GM19455 (cell line): ENCODE data around the gene PAPOLA.
"Not testable (repeated sequence)": the region's sequence is repeated elsewhere in the genome, so short reads cannot be mapped to it uniquely, and the experiment has no call there.

Experiments
- ATAC-seq: cut with Tn5 transposase; IDR thresholded peaks from one replicate; pipeline ENCODE4 v1.9.1; 2021; ENCODE audit not compliant: unreplicated experiment

PAPOLA gene

DNA sequence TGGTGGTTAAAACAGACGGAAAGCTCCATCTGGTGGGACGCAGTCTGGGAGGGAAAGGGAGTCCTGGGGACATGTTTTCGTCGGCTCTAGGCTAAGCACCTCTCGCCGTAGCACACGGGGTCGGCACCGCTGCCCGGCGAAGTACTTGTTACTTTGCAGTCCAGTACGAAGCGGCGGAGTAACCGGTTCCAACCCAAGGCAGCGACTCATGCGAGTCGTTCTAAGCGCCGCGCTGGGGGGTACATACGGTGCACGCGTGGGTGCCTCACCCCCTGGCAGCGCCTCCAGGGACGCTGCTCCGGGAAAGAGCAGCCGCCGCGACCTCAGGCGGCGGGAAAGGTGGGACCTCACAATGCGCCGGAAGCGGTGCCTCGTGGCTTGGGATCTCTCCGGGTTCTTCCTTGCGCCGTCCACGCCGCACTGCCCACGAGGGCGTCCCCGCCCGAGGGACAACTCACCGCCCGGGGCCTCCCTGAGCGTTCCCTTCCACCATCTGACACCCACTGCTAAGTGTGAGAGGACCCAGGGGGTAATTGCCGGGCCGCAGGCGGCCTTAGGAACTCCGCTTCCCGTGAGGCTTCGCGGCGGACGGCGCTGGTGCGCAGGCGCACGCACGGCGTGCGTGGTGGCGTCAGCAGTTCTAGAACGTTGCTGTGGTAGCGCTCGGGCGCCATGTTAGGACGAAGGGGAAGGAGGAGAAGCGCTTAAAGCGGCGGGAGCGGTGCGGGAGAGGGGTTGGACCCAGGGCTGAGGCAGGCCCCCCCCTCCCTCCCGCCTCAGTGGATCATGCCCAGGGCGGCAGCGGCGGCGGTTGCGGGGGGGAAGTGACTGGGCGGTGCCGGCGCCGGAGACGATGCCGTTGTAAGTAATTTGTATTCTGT lies at the start of gene PAPOLA:
PAPOLA (plus strand) TSS at position 643 of the 881 bp plus-strand sequence; CDS start at position 854, 211 bp downstream.
- ATAC-seq = peak; percentile 93

DNA sequence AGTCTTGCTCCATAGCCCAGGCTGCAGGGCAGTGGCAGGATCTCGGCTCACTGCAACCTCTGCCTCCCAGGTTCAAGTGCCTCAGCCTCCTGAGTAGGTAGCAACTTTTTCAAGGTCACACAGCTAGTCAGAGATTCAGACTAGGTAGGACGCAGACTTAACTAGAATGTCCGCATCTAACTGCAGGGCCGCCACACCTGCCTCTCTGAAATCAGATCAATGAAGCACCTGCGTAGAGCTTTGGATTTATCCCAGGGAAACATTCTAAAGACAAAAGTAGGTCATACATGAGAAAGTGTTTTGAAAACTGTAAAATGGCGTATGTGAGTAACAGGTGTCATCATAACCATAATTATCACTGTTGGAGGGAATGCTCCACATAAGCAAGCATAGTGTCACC lies 49.5 kb upstream of the PAPOLA start:
- ATAC-seq = no peak

DNA sequence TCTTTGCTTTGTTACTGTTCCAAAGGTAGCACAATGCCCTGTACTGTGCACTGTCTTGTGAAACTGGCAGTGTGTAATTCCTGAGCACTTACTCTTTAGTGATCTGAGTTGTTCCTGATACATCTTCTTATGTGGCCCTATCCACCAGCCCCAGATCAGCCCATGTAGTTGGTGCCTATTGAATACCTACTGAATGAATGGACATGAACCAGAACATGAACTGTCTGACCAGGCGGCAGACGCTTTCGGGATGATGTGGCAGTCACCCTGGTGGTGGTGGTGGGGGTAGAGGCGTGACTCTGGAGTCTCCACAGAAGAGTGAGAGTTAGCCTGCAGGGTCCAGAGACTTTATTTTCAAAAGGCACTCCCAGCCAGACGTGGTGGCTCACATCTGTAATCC lies 46.6 kb upstream of the PAPOLA start:
- ATAC-seq = no peak

DNA sequence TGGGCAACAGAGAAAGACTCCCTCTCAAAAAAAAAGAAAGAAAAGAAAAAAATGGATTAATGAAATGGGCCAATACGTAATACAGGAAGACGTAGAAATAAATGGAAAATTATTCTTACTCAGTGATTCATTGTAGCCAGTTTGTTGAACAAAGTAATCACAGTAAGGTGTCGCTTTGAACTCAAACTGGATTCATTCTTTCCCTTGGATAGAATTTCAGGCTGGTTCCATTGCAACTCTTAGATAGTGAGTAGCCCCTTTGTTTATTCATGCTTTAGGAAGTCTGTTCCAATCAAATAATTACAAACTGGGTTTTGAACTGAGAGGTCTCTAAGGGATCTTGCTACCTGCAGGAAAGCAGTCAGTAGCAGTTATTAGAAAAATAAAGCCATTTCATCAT lies 42.3 kb upstream of the PAPOLA start:
- ATAC-seq = no peak

DNA sequence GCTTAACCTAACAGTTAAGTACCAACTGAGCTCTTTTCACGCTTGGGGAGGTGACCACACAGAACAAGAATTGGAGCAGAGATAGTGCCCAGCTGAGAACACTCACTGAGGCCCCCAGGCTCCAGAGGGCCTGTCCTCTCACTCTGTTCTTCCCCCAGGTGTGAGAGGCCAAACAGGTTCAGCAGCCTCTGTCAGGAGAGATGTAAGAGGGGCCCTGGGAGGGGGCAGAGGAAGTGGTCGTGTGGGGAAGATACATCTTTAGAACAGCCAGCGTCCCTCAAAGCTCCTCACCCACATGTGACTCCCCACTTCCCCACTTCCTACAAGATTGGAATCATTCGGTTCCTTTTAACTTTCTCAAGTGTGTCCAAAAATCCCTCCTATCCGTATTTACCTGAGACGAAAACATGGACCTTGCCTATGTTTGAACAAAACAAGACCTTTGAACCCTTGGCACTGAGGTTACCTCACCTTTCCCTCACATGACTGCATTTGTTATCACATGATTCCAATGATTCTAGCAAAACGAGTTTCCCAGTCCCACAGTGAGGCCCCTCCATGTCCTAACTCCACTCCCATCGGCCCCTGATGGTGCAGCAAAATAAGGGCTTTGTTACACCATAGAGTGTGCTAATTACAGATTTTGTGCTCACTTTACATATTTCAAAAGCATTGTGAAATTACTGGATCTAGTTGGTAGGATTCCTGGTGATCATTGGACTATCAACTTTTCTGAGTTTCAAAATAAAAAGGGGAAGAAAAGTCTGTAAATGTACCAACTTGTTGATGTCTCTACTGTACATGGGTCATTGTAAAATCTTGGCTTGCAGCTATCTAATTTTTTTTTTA lies 40.0 kb upstream of the PAPOLA start:
- ATAC-seq = no peak

DNA sequence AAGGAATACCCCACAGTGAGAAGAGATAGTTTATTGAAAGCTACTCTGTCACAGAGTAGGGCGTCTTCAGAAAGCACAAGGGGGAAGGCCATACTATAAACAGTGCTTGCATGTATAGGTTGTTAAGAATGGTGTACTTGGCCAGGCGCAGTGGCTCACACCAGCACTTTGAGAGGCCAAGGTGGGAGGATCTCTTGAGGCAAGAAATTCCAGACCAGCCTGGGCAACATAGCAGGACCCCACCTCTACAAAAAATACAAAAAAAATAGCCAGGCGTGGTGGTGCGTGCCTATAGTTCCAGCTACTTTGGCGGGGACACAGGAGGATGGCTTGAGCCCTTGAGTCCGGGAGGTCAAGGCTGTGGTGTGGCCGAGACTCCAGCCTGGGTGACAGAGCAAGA lies 38.0 kb upstream of the PAPOLA start:
- no peak for ATAC-seq

DNA sequence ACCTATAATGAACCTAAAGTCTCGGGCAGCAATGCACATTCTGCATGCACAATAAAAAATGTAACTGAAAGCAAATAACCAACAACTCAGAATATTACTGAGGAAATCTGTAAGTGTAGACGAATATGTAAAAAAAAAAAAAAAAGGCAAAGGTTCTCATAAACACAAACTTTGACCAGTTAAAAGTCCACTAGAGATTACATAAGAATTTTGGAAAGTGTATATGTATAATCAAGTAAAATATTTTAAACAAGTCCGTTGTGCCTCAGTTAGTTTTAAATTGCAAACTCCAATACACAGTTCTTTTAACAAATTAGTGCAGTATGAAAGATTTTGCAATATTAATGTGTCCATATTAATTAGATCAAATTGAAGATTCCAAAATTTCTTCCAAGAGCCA lies 35.3 kb upstream of the PAPOLA start:
- ATAC-seq = no peak

DNA sequence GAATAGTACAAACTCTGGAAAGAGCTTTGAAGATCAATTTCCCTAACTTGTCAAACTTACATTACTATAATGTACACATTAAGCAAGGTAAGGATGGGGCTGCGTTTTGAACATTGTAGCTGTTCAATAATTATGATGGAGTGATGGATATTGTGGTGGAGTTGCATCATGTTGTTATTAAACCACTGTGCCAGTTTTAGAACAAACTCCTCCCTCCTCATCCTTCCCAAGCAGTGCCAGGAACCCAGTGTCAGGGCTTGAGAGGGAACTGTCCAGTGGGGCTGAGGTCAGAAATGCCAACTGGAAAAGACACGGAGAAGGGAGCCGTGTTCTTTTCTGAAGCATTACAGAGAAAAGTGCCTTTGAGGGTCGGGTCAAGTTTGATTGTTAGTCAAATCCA lies 31.9 kb upstream of the PAPOLA start:
- no peak for ATAC-seq

DNA sequence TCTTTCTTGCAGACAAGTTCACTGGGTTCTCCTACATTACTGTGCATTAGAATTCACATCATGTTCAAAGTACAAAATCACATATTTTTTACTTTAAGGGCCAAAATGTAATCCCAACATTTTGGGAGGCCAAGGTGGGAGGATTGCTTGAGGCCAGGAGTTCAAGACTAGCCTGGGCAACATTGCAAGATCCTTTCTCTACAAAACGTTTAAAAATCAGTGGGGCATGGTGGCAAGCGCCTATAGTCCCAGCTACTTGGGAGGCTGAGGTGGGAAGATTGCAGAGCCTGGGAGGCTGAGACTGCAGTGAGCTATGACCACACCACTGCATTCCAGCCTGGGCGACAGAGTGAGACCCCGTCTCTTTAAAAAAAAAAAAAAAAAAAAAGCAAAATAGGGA lies 31.2 kb upstream of the PAPOLA start:
- ATAC-seq = not testable (repeated sequence)

DNA sequence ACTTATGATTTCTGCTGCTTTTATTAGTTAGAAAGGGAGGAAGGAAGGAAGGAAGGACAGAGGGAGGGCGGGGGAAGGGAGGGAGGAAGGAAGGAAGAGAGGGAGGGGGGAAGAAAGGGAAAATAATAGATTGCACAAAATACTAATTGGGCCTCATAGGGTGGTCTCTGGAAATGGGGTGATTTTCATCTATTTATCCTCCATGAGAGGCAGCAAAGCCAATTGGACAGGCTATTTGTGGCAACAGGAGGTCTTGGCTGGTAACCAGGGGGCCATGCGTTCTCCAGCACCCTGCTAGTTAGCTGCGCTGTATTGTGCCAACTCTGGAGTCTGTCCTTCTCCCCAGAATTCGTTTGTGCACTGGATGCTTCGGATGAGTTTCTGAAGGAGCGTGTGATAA lies 24.1 kb upstream of the PAPOLA start:
- ATAC-seq = no peak

DNA sequence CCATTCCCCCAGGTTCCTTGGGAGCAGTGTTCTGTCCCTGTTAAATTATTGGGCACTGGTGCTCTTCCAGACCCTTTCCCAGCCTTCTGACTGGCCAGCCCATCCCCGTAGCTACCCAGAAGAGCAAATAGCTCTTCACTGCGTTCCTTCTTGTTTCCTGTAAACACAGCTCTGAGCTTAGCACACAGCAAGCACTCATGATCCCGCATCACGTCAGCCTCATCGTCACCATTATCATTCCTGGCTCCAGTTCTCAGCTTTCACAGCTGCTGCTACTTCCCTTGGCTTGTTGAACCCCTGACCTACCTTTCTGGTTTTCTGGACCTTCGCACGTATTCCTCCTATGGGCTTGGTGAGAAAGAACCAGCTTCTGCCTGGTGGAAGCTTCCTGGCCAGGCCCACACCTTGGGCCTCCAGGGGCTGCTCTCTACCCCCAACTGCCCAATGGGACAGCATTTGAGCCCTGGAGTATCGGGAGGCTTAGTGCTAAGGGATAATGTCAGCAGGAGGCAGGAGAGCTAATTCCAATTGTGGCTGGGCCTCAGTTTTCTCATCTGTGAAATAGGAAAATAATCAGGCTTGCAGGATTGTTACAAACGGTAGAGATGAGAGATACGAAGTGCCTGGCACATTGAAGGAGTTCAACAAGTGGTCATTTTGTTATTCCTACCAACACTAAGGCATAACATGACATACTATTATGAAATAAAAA lies 22.6 kb upstream of the PAPOLA start:
- no peak for ATAC-seq

DNA sequence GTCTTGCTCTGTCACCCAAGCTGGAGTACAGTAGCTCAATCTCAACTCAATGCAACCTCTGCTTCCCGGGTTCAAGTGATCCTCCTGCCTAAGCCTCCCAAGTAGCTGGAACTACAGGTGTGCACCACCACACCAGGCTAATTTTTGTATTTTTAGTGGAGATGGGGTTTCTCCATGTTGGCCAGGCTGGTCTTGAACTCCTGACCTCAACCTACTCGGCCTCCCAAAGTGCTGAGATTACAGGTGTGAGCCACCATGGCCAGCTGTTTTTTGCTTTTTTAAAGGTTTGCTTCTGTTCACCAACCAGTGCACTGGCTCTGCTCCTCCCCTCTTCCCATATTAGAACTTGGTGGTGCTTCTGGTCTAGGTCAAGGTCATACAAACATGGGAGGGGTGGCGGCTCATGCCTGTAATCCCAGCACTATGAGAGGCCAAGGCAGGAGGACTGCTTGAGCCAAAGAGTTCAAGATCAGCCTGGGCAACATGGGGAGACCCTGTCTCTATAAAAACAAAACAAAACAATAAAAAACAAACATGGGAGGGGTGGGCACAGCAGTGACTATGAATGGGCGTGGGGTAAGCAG lies 20.4 kb upstream of the PAPOLA start:
- ATAC-seq = no peak

DNA sequence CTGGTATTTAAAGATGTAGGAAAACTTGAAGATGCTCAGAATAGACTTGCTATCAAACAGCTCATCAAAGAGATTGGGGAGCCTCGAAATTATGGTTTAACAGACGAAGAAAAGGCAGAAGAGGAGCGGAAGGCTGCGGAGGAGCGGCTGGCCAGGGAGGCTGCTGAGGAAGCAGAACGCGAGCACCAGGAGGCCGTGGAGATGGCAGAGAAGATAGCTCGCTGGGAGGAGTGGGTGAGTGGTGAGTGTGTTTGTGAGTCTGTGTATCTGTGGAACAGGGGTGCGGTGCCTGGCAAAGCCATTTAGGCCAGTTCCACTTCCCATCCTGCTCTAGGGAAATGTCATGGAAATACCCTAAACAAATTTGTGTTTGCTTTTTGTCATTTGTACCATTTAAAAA lies 19.2 kb upstream of the PAPOLA start:
- no peak for ATAC-seq

DNA sequence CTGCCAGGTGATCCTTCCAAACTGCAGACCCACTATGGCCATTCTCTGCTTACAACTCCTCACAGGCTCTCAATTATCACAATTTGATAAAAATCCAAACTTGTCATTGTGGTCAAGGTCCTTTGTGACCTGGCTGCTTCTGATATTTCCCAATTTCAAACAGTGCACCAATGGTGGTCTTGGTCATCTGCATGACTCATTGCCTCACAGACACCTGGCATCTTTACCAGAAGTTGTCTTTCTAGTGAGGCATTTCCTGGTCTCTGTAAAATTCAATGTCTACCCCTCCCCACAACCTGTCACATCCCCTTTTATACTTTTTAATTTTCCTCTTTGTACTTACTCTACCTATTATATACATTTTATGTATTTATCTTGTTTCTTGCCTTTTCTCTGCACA lies 17.8 kb upstream of the PAPOLA start:
- ATAC-seq = no peak

DNA sequence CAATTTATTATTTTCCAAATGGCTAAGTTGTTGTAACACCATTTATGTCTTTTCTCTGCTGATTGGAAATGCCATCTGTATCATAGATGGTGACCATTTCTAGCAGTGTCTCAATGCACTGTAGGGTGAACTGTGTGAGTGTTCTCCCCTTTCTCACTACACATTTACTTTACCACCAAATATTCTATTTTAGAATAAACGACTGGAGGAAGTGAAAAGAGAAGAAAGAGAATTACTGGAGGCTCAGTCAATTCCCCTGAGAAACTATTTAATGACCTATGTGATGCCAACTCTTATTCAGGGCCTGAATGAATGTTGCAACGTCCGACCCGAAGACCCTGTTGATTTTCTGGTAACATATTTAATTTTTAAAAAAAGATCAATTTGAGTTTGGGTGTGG lies 15.5 kb upstream of the PAPOLA start:
- peak; percentile 66 for ATAC-seq

DNA sequence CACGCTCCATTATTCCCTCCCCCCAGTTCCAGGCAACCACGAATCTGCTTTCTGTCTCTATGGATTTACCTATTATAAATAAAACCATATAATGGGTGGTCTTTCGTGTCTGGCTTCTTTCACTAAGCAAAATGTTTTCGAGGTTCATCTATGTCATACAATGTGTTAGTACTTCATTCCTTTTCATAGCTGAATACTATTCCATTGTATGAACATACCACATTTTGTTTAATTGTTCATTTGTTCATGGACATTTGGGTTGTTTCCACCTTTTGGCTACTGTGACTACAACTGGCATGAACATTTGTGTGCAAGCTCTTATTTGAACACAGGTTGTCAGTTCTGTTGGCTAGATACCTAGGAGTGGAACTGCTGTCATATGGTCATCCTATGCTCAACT lies 12.9 kb upstream of the PAPOLA start:
- no peak for ATAC-seq

DNA sequence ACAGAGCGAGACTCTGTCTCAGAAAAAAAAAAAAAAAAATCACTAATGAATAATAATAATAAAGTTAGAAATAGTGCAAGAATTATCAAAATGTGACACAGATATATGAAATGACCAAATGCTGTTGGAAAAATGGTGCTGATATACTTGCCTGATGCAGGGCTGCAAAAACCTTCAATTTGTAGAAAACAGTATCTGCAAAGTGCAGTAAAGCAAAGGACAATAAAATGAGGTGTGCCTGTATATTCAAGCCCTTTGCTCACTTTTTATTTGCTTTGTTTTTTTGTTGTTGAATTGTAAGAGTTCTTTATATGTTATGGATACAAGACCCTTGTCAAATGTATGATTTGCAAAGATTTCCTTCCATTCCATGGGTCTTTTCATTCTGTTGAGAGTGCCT lies 9.0 kb upstream of the PAPOLA start:
- no peak for ATAC-seq

DNA sequence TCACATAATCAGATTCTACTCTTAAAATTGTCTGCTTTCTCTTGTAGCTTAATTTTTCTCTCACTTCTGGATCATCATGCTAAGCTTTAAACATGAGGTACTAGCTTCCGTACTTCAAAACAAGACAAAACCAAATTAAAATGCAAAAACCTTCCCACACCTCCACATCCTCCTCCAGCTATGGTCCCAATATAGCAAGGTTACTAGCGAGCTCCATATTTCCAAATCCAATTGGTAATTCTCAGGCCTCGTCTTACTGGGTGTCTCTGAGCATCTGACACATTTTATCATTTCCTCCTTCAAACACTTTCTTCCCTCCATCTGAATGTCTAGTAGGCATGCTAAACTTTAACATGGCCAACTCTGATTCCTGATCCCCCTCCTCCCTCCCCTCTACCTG lies 7.9 kb upstream of the PAPOLA start:
- ATAC-seq = no peak

DNA sequence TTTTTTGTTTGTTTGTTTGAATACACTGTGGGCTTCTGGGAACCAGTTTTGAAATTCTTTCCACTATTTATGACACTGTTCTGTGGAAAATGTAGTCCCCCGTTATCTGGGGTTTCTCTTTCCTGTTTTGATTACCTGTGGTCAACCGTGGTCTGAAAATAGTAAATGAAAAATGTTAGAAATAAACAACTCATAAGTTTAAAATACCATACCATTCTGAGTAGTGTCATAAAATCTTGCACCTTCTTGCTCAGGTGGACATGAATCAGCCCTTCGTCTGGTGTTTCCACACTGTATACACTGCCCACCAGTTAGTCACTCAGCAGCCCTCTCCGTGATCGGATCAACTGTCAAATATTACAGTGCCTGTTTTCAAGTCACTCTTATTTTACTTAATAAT lies 5.1 kb upstream of the PAPOLA start:
- ATAC-seq = no peak

DNA sequence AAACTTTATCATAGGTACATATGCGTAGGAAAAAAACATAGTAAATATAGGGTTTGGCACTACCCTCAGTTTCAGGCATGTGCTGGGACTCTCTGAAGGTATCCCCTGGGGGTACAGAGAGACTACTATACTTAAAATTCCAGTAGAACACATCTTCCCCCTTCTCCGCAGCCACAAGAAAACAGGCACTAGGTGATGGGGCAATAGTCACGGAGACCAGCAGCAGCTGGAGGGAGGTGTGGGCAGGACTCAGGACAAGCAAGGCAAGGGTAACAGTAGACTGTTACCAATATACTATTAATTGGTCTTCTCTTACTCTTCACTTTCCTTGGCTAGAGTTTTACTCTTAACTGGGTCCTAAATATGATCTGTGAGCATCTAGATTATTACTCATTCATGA lies 4.6 kb upstream of the PAPOLA start:
- no peak for ATAC-seq

DNA sequence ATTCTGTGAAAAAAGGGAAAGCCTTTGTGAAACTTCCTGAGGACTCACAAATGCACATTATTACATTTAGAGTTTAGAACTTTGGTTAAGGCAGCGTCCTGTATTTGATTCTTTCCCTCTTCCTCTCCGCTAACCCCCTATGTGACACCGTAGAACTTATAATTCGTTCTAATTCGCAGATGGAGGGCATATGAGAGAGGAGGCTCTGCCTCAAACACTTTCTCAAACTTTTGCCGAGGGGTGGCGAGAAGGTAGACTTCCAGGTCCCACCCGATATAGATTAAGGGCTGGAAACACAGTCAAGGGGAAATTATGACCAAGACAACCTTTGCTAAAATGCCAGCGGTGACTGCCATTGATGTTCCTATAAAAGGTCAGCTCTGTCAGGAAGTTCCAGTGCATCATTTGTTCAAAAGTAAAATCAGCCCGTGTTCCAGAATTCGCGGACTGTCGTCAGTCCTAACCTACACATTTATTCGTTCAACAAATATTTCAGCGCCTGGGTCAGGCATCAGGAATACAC lies 904 bp upstream of the PAPOLA start:
- ATAC-seq = no peak
